Retinal pigment epithelial cell (primary cell): ENCODE measurements around the gene GSTM4.
"Not testable (repeated sequence)": the region's sequence is repeated elsewhere in the genome, so short reads cannot be mapped to it uniquely, and the experiment has no call there.

Source experiments
- DNase-seq: peaks from one replicate; pipeline ENCODE4 v3.0.0-alpha.2; 2010; ENCODE audit warnings: low read depth
- H3K4me3 ChIP-seq: 2 replicates; pipeline ENCODE4 v1.5.1; 2011; ENCODE audit warnings: mild to moderate bottlenecking, low read length, control low read depth, moderate library complexity
- TF ChIP-seq, protein P1 (sequence below): conservative IDR thresholded peaks from 2 replicates; pipeline ENCODE4 v1.5.1; 2011; ENCODE audit warnings: low read depth, low read length, control low read depth, inconsistent platforms

Gene GSTM4

DNA sequence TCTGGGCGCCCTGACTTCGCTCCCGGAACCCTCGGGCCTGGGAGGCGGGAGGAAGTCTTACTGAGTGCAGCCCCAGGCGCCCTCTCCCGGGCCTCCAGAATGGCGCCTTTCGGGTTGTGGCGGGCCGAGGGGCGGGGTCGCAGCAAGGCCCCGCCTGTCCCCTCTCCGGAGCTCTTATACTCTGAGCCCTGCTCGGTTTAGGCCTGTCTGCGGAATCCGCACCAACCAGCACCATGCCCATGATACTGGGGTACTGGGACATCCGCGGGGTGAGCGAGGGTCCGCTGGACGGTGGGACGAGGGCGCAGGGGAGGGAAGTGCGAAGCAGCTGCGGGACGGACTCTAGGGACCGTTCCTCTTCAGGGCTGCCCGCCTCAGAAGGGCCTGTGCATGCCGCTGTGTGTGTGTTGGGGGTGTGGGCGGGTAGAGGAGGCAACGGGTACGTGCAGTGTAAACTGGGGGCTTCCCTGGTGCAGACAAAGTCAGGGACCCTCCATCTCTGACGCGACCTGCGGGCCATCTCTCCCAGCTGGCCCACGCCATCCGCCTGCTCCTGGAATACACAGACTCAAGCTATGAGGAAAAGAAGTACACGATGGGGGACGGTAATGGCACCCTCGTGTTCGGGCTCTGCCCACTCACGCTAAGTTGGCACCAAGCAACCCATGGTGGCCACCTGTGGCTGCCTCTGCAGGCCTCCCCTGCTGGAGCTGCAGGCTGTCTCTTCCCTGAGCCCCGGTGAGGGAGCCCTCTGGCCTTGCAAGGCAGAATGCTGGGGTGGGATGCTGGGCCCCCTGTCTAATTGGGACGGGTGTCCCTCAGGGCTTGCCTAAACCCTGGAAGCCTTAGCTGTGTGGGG lies 32.0 kb downstream of the GSTM4 start, which contains the start of gene GSTM1:
Gene GSTM1 (plus strand): TSS at position 177 of the 859 bp plus-strand sequence. CDS start 57 bp downstream, at position 234.
- peak; percentile 19 for DNase-seq
- TF ChIP-seq, protein P1, sequence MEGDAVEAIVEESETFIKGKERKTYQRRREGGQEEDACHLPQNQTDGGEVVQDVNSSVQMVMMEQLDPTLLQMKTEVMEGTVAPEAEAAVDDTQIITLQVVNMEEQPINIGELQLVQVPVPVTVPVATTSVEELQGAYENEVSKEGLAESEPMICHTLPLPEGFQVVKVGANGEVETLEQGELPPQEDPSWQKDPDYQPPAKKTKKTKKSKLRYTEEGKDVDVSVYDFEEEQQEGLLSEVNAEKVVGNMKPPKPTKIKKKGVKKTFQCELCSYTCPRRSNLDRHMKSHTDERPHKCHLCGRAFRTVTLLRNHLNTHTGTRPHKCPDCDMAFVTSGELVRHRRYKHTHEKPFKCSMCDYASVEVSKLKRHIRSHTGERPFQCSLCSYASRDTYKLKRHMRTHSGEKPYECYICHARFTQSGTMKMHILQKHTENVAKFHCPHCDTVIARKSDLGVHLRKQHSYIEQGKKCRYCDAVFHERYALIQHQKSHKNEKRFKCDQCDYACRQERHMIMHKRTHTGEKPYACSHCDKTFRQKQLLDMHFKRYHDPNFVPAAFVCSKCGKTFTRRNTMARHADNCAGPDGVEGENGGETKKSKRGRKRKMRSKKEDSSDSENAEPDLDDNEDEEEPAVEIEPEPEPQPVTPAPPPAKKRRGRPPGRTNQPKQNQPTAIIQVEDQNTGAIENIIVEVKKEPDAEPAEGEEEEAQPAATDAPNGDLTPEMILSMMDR, result peak; percentile 32
- H3K4me3 ChIP-seq, result peak within 1 kb of the TSS; percentile 47

DNA sequence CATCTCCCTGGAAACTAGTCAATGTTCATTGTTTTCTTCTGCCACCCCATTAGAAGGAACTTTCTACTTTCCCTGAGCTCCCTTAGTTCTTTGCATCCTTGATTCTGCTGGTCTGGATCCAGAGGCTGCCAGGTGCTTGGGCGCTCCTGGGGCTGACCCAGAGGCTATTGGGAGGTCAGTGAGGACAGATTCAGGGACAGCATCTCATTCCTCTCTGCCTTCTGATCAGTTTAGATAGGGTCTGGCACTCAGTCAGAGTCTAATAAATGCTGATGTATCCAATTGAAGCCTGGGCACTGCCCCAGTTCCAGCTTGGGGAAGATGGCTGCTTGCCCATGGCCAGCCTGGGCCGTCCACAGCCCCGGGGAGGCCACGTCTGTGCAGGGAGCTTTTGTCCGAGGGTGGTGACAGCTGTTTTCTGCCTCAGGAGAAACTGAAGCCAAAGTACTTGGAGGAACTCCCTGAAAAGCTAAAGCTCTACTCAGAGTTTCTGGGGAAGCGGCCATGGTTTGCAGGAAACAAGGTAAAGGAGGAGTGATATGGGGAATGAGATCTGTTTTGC lies 34.0 kb downstream of the GSTM4 start:
- H3K4me3 ChIP-seq, result no peak overlapping the region
- no peak for DNase-seq
- TF ChIP-seq, protein P1, result no peak

DNA sequence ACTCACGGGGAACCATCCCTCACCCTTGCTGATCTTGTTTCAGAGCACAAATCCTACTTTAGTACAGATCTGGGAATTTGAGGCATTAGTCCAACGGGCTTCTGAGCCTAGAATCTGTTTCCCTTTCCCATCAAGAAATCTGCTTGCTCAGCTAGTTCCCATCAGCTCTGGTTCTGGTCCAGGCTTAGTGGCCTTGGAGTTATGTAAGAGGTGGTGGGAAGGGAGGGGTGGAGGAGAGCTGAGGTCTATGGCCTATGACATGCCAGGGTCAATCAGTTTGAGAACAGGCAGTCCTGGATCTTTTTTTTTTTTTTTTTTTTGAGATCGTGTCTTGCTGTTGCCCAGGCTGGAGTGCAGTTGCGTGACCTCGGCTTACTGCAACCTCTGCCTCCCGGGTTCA lies 35.9 kb downstream of the GSTM4 start:
- no peak for DNase-seq
- TF ChIP-seq, protein P1, result no peak
- no peak overlapping the region for H3K4me3 ChIP-seq

DNA sequence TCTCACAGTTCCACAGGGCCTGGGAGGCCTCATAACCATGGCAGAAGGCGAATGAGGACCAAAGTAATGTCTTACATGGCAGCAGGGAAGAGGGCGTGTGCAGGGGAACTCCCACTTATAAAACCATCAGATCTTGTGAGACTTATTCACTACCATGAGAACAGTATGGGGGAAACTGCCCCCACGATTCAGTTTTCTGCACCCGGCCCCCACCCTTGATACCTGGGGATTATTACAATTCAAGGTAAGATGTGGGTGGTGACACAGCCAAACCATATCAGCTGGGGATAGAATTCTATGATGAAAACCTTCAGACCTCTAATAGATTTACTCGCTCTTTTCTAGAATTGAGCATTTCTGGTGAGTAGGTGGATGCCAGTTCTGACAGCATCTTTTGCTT lies 38.5 kb downstream of the GSTM4 start:
- not testable (repeated sequence) for DNase-seq, H3K4me3 ChIP-seq

DNA sequence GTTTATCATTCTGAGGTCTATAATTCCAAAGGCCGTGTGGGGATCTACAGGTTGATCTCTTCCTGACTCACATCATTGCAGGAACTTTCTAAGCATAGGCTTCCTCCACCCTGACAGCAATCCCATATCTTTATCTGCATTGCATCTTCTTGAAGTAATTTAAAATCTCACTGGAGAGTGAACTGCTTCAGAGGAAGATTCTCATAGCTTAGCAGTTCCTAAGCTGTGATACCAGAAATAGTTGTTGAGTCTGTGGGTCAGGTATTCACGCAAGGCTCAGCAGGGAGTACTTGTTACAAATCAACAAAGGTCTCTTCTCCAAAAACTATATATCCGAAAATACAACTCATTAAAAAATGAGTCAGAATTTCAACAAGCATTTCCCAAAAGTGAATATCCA lies 39.2 kb downstream of the GSTM4 start:
- H3K4me3 ChIP-seq, DNase-seq: not testable (repeated sequence)

DNA sequence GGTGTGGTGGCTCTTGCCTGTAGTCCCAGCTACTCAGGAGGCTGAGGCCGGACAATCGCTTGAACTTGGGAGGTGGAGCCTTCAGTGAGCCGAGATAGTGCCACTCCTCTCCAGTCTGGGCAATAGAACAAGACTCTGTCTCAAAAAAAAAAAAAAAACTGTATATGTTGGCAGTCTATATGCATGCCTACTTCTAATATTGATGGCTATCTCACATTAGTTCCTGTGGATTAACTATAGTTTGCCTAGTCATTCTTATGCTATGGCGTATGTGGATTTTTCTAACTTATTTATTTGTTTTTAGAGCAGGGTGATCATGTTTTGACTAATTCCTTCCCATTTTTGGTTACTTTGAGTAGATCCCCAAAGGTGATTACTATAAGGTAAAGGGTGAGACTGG lies 41.2 kb downstream of the GSTM4 start:
- H3K4me3 ChIP-seq, result no peak overlapping the region
- TF ChIP-seq, protein P1, result no peak
- no peak for DNase-seq

DNA sequence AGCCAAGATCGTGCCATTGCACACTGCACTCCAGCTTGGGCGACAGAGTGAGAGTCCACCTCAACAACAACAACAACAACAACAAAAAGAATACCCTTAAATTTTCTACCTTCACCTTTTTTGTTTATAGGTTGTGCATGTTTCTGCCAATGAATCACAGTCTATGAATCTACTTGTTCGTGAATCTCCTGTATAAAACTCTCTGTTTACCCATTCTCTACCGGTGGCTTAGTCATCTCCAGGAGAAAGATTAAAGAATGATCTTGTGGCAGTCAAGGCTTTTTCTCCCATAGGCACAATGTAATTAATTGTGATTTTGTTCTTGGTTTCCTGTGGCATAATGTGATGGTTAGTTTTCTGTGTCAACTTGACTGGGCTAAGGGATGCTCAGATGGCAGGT lies 42.0 kb downstream of the GSTM4 start:
- DNase-seq, H3K4me3 ChIP-seq: not testable (repeated sequence)

DNA sequence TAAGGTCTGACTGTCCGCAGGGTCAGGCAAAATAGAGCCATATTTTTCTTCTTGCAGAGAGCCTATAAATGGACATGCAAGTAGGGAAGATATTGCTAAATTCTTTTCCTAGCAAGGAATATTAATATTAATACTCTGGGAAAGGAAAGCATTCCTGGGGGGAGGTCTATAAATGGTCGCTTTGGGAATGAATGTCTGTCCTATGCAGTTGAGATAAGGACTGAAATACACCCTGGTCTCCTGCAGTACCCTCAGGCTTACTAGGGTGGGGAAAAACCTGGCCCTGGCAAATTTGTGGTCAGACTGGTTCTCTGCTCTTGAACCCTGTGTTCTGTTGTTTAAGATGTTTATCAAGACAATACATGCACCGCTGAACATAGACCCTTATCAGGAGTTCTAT lies 47.0 kb downstream of the GSTM4 start:
- H3K4me3 ChIP-seq, DNase-seq: not testable (repeated sequence)

DNA sequence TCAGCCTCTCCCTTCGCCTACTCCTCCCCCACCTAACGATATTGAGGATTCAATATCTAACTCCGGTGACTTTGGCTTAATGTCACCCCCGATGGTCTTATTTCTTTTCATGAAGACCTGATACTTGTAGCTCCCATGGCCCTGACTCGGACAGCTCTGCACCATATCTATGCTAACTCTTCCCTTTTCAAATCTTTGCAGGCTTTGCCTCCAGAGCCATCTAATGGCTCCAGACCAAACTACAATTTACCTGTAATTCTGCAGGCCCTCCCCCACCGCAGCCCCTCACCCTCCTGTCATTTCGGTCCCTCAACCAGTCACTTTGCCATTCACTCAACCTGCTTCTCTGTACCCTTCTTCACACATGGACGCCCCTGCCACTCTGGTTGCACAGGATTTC lies 48.3 kb downstream of the GSTM4 start:
- TF ChIP-seq, protein P1, result no peak
- no peak overlapping the region for H3K4me3 ChIP-seq
- no peak for DNase-seq
